Neutrophil (primary cell): ENCODE results near the gene PRIMPOL.

Experiments
- H3K27ac ChIP-seq: fragments of 200-600 bp; sonication (generic); 2 replicates; pipeline ENCODE4 v1.5.1; 2016; ENCODE audit warnings: mild to moderate bottlenecking, moderate library complexity
- H3K27me3 ChIP-seq: fragments of 200-600 bp; sonication (generic); 2 replicates; pipeline ENCODE4 v1.6.0; 2016; ENCODE audit warnings: mild to moderate bottlenecking
- H3K36me3 ChIP-seq: fragments of 200-600 bp; sonication (generic); 2 replicates; pipeline ENCODE4 v1.5.1; 2017
- H3K4me1 ChIP-seq, 2 experiments: fragments of 200-600 bp in 1 of 2; sonication (generic) in 1 of 2; 1 replicate in 1 of 2; 2 replicates in 1 of 2; pipeline versions ENCODE4 v1.5.1 to v1.6.1; 2013 to 2016; ENCODE audit warnings: low read depth in 1 of 2, low read length in 1 of 2, mild to moderate bottlenecking in 1 of 2, moderate library complexity in 1 of 2; ENCODE audit not compliant: control insufficient read depth in 1 of 2, insufficient read depth in 1 of 2
- H3K4me3 ChIP-seq, 2 experiments: fragments of 200-600 bp in 1 of 2; sonication (generic) in 1 of 2; 1 replicate in 1 of 2; 2 replicates in 1 of 2; pipeline ENCODE4 v1.5.1; 2013 to 2016; ENCODE audit warnings: low read depth in 1 of 2, low read length in 1 of 2, mild to moderate bottlenecking in 1 of 2, moderate library complexity in 1 of 2
- H3K9me3 ChIP-seq: fragments of 200-600 bp; sonication (generic); 2 replicates; pipeline ENCODE4 v1.5.1; 2016
- TF ChIP-seq, protein P1 (sequence below): fragments of 200-600 bp; sonication (generic); IDR thresholded peaks from 2 replicates; pipeline ENCODE4 v1.5.1; 2016; ENCODE audit warnings: antibody characterized with exemption

Gene PRIMPOL

DNA sequence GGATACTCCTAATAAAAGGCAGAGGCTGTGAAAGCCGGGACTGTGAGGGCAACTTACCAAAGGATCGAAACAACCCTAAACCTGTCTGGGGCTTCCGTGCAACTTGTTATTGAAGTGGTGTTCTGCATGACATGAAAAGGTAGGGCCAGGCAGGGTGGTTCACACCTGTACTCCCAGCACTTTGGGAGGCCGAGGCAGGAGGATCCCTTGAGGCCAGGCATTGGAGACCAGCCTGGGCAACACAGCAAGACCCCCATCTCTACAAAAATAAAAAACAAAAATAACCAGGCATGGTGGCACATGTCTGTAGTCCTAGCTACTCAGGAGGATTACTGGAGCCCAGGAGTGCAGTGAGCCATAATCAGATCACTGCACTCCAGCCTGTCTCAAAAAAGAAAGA, 12.6 kb upstream of the PRIMPOL start:
- H3K36me3 ChIP-seq, result peaks cover 56% of the 10 kb centered on the region
- TF ChIP-seq, protein P1, sequence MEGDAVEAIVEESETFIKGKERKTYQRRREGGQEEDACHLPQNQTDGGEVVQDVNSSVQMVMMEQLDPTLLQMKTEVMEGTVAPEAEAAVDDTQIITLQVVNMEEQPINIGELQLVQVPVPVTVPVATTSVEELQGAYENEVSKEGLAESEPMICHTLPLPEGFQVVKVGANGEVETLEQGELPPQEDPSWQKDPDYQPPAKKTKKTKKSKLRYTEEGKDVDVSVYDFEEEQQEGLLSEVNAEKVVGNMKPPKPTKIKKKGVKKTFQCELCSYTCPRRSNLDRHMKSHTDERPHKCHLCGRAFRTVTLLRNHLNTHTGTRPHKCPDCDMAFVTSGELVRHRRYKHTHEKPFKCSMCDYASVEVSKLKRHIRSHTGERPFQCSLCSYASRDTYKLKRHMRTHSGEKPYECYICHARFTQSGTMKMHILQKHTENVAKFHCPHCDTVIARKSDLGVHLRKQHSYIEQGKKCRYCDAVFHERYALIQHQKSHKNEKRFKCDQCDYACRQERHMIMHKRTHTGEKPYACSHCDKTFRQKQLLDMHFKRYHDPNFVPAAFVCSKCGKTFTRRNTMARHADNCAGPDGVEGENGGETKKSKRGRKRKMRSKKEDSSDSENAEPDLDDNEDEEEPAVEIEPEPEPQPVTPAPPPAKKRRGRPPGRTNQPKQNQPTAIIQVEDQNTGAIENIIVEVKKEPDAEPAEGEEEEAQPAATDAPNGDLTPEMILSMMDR, result no peak
- no peaks in the 10 kb centered on the region for H3K9me3 ChIP-seq

GRCh38 chr4:184641022-184641421, 8.5 kb upstream of the PRIMPOL start:
- no peak overlapping the region for H3K27ac ChIP-seq
- H3K27me3 ChIP-seq, result no peaks in the 10 kb centered on the region
- TF ChIP-seq, protein P1, result no peak
- H3K36me3 ChIP-seq, result peaks cover 48% of the 10 kb centered on the region
- H3K4me3 ChIP-seq, result no peak overlapping the region
- H3K9me3 ChIP-seq, result no peaks in the 10 kb centered on the region
- H3K4me1 ChIP-seq, result peaks cover 0 to 5% of the 10 kb centered on the region in 2 experiments

More for the DNA sequence above, 12.6 kb upstream of the PRIMPOL start:
- H3K4me1 ChIP-seq, result peaks cover 3 to 11% of the 10 kb centered on the region in 2 experiments
- H3K4me3 ChIP-seq, result no peak overlapping the region
- no peak overlapping the region for H3K27ac ChIP-seq
- H3K27me3 ChIP-seq, result no peaks in the 10 kb centered on the region

DNA sequence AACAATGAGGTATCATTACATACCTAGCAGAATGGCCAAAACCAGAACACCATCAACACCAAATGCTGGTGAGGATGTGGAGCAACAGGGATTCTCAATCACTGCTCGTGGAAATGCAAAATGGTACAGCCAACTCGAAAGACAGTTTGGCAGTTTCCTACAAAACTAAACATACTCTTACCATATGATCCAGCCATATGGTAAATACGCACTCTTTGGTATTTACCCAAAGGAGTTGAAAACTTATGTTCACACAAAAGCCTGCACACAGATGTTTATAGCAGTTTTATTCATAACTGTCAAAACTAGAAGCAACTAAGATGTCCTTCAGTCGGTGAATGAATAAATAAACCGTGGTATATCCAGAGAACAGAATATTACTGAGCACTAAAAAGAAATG, 8.1 kb upstream of the PRIMPOL start:
- Histone ChIP-seq H3K27me3 (no peaks in the 10 kb centered on the region), H3K4me3 (no peak overlapping the region), H3K9me3 (no peaks in the 10 kb centered on the region), H3K4me1 (peaks cover 0 to 8% of the 10 kb centered on the region in 2 experiments), H3K27ac (no peak overlapping the region), H3K36me3 (peaks cover 48% of the 10 kb centered on the region)
- TF ChIP-seq, protein P1, result no peak

- peaks cover 15 to 24% of the 10 kb centered on the region in 2 experiments for H3K4me1 ChIP-seq
- H3K27ac ChIP-seq, result no peak overlapping the region
- H3K9me3 ChIP-seq, result no peaks in the 10 kb centered on the region
- peaks cover 30% of the 10 kb centered on the region for H3K36me3 ChIP-seq
- no peaks in the 10 kb centered on the region for H3K27me3 ChIP-seq
- TF ChIP-seq, protein P1, result no peak
- H3K4me3 ChIP-seq, result no peak overlapping the region
Observed at GRCh38 chr4:184643731-184644130, 5.8 kb upstream of the PRIMPOL start.

- H3K27ac ChIP-seq, result no peak overlapping the region
- TF ChIP-seq, protein P1, result no peak
- H3K4me3 ChIP-seq, result no peak overlapping the region
- H3K36me3 ChIP-seq, result peaks cover 30% of the 10 kb centered on the region
- H3K27me3 ChIP-seq, result no peaks in the 10 kb centered on the region
- H3K9me3 ChIP-seq, result no peaks in the 10 kb centered on the region
- peaks cover 16 to 26% of the 10 kb centered on the region in 2 experiments for H3K4me1 ChIP-seq
Observed at GRCh38 chr4:184644553-184645307, 4.8 kb upstream of the PRIMPOL start.
